Measurements from ENCODE around the gene JCHAIN.

DNA sequence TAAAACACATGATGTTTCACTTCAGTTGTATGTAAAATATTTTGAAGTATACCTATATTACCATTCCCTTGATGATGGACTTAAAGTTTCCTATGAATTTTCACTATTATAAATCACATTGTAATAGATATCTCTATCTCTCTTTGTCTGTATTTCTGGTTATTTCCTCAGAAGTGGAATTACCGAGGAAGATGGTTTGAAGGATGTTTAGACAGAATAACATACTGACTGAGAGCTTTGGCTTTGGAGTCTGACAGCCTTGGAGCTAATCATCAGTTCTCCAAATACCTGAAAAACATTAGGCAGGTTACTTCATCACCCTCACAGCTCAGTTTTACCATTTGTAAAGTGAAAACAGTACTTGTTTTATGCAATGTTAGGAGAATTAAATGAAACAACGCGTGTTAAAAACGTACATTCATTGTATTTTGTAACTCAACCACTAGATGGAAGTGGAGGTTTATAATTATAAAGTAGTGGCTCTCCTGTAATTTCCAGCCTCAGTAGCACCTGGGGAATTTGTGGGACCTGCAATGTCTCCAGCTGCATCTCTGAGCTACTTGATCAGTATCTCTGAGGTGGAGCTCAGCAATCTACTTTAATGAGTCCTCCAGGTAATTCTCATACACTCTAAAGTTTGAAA is 14.3 kb downstream of the JCHAIN start:
- TF ChIP-seq, protein P1, sequence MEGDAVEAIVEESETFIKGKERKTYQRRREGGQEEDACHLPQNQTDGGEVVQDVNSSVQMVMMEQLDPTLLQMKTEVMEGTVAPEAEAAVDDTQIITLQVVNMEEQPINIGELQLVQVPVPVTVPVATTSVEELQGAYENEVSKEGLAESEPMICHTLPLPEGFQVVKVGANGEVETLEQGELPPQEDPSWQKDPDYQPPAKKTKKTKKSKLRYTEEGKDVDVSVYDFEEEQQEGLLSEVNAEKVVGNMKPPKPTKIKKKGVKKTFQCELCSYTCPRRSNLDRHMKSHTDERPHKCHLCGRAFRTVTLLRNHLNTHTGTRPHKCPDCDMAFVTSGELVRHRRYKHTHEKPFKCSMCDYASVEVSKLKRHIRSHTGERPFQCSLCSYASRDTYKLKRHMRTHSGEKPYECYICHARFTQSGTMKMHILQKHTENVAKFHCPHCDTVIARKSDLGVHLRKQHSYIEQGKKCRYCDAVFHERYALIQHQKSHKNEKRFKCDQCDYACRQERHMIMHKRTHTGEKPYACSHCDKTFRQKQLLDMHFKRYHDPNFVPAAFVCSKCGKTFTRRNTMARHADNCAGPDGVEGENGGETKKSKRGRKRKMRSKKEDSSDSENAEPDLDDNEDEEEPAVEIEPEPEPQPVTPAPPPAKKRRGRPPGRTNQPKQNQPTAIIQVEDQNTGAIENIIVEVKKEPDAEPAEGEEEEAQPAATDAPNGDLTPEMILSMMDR (IDR thresholded peaks at IDR 0.05; ENCODE audit: low read length) = peak; percentile 49
- TF ChIP-seq EZH2 (IDR thresholded peaks at IDR 0.05; ENCODE audit: borderline replicate concordance, low read length) = no peak

All from OCI-LY1 (cell line).